ENCODE measurements around the gene UBE2I. TPM values are rescaled to one million over a fixed set of nuclear protein-coding genes. Genes with fewer than 3 reads are reported as not detected.
"Not testable (repeated sequence)": the region's sequence is repeated elsewhere in the genome, so short reads cannot be mapped to it uniquely, and the experiment has no call there.

UBE2I gene
- 48.5 and 57.2 TPM in 2 replicates for total RNA-seq
- polyA plus RNA-seq (2012): 87.3 TPM

DNA sequence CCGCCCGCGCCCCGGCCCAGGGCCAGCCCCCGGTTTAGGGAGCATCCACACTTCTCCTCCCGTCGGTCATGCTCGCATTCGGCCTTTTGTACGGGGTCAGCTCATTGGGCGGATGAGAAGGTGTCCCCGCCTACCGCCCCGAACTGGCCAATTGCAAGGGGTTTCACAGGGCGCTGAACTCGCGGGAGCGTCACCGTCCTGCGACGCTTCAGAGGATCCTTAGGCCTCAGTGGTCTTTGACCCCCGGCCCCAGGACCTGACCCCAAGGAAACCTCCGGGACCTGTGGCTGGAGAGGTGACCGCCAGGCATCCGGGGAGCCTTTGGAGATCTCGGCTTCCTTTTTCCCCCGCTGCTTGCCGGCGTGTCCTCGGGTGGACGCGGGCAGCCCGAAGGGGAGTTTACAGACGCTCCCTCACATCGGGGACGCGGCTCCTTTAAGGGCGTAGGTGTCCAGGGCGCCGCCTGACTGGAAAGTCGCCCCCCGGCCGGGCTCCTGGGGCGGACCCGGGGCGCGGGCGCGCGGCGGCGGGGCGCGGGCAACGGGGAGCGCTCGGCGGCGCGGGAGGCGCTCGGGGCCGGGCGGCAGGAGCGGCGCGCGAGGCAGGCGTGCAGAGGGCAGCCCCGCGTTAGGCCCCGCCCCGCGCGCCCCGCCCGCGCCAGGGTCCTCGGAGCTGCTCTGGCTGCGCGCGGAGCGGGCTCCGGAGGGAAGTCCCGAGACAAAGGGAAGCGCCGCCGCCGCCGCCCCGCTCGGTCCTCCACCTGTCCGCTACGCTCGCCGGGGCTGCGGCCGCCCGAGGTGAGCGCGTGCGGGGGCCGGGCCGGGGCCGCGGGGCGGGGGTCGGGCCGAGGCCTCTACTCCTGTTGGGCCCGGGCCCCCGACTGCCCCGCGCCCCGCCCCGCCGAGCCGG, at the start of gene UBE2I:
UBE2I (plus strand) TSS at position 660 of the 909 bp plus-strand sequence. CDS start 4,395 bp downstream, outside the sequence.
- DNase-seq (ENCODE audit: low read depth): peak; percentile 98

DNA sequence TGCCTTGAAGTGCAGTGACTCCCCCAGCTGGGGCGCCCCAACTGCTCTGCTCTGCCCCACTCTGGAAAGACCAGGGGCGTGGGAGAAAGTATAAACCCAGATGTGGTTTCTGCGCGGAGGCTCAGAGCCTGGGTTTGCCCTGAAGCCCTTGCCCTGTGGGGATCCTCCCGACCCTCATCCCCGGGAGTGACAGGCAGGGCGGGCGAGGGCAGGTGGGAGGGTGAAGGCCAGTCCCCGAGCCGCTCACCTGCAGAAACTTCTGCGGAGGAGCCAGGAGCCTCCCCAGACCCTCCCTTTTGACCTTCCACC, 49.7 kb upstream of the UBE2I start:
- DNase-seq (ENCODE audit: low read depth): no peak

GRCh38 chr16:1260101-1260680, 49.2 kb upstream of the UBE2I start:
- no peak for DNase-seq (ENCODE audit: low read depth)

GRCh38 chr16:1261131-1261892, 48.1 kb upstream of the UBE2I start:
- no peak for DNase-seq (ENCODE audit: low read depth)

DNA sequence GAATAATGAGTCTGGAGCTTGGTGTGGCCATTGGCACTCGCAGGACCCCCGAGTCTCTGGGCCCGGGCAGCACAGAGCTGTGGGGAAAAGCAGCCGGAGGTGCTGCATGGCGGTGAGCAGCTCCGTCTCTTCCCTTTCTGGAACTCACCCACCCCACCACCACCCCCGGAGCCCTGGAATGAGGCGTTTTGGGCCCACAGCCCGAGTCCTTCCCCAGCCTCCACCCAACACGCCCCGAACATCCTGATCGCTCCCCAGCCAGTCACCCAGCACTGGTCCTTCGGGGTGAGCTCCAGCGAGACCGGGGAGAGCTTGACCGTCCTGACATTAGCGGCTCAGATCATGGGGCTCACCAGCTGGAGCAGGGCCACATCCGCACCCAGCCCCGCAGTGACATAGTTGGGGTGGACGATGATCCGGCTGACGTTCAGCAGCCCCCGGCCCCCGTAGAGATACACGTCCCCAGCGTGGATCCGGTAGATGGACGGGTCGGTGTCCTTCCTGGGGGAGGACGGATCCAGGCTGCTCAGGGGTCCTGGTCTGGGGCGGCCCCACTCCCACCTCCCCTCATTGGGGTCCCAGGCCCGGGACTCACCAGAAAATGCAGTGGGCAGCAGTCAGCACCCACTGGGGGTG, 47.1 kb upstream of the UBE2I start:
- DNase-seq (ENCODE audit: low read depth): no peak

DNA sequence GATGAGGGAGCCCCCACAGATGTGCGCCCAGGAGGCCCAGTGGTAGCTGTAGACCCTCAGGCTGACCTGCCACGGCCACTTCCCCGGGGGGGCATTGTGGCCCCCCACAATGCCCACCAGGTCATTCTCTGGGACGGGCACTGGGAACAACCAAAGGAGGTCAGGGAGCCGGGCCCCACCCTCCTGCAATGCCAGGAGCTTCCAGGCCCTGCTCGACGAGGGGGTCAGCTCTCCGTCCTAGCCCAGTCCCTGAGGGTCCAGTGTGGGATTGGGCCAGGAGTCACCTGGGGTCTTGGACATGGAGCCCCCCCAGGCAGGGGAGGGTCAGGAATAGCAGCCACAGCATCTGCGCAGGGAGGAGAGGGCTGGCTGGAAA, 46.6 kb upstream of the UBE2I start:
- no peak for DNase-seq (ENCODE audit: low read depth)

- no peak for DNase-seq (ENCODE audit: low read depth)
Observed at GRCh38 chr16:1263591-1264344, 45.7 kb upstream of the UBE2I start.

DNA sequence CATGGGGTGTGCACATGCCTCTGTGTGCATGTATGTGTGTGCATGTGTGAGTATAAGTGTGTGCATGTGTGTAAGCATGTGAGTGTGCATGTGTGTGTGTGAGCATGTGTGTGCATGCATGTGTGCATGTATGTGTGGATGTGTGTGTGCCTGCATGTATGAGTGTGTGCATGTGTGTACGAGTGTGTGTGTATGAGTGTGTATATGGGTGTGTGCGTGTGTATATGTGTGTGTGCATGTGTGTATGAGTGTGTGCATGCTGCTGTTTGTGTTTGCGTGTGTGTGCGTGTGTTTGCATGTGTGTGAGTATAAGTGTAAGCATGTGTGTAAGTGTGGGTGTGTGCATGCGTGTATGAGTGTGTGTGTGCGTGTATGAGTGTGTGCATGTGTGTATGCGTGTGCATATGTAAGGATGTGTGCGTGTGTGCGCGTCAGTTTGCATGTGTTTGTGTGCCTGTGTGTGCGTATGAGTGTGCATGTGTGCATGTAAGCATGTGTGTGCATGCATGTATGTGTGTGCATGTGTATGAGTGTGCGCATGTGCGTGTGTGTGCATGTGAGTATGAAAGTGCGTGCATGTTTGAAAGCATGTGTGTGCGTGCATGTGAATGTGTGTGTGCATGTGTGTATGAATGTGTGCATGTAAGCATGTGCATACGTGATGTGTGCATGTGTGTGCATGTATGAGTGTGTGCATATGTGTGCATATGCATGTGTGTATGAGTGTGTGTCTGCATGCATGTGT, 44.9 kb upstream of the UBE2I start:
- no peak for DNase-seq (ENCODE audit: low read depth)

GRCh38 chr16:1265090-1265630, 44.3 kb upstream of the UBE2I start:
- no peak for DNase-seq (ENCODE audit: low read depth)

GRCh38 chr16:1265826-1266225, 43.6 kb upstream of the UBE2I start:
- no peak for DNase-seq (ENCODE audit: low read depth)

GRCh38 chr16:1269418-1269817, 40.0 kb upstream of the UBE2I start:
- DNase-seq (ENCODE audit: low read depth): not testable (repeated sequence)

DNA sequence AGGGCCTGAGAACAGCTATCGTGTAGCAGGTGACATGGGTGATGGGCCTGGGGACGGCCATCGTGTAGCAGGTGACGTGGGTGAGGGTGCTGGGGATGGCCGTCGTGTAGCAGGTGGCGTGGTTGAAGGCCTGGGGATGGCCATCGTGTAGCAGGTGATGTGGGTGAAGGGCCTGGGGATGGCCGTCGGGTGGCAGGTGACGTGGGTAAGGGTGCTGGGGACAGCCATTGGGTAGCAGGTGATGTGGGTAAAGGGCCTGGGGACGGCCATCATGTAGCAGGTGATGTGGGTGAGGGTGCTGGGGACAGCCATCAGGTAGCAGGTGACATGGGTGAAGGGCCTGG, 38.1 kb upstream of the UBE2I start:
- DNase-seq (ENCODE audit: low read depth): no peak

DNA sequence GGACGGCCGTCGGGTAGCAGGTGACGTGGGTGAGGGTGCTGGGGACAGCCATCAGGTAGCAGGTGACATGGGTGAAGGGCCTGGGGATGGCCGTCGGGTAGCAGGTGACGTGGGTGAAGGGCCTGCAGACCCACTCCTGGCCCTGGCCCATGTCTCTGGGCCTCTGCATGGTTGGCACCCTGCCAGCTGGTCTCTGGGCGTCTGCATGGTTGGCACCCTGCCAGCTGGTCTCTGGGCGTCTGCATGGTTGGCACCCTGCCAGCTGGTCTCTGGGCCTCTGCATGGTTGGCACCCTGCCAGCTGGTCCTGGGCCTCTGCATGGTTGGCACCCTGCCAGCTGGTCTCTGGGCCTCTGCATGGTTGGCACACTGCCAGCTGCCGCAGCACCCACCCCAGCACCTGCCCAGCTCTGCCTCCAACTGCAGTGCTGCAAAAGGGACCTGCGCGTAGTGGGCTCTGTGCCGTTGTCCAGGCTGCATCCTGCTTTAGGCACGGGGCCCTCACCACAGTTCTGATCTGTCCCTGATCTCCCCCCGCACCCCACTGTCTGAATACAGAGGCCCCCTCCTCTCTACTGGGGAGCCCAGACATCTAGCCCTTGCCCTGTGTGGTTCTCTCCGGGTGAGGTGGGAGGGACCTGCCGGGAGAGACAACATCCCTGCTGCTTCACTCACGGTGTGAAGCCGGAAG, 37.6 kb upstream of the UBE2I start:
- not testable (repeated sequence) for DNase-seq (ENCODE audit: low read depth)

- no peak for DNase-seq (ENCODE audit: low read depth)
Observed at GRCh38 chr16:1272453-1273198, 36.8 kb upstream of the UBE2I start.

GRCh38 chr16:1273816-1274215, 35.6 kb upstream of the UBE2I start:
- no peak for DNase-seq (ENCODE audit: low read depth)

- no peak for DNase-seq (ENCODE audit: low read depth)
Observed at GRCh38 chr16:1274767-1275166, 34.7 kb upstream of the UBE2I start.

DNA sequence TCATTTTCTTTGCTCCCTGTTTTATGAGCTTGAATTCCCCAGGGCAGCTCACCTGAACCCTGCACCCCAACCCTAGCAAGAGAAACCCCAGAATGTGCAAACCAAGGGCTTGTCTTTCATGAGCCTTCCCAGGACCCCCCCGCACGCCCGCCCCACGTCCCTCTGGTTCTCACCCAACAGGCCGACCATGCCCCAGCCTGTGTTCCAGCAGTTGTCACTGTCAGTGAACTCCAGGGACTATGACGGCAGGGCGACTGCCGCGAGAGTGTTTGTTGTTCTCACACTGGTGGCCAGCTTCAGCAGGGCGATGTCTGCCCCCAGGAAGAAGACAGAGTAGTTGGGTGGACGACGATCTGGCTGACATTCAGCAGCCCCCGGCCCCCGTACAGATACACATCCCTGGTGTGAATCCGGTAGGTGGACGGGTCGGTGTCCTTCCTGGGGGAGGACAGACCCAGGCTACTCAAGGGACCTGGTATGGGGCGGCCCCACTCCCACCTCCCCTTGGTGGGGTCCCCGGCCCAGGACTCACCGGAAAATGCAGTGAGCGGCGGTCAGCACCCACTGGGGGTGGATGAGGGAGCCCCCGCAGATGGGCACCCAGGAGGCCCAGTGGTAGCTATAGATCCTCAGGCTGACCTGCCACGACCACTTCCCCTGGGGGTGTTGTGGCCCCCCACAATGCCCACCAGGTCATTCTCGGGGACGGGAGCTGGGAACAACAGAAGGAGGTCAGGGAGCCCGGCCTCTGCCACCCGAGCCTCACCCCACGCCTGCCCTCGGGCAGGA, 33.5 kb upstream of the UBE2I start:
- DNase-seq (ENCODE audit: low read depth): peak; percentile 52

- DNase-seq (ENCODE audit: low read depth): no peak
Observed at GRCh38 chr16:1276580-1276878, 32.9 kb upstream of the UBE2I start.

Measured in myocyte (in vitro differentiated cells).